Measurements from ENCODE around the gene CPAMD8.

- TF ChIP-seq POLR2A (IDR thresholded peaks at IDR 0.05), result no peak
- no peak for TF ChIP-seq CTCF (IDR thresholded peaks at IDR 0.05)
- TF ChIP-seq EP300 (IDR thresholded peaks at IDR 0.05), result no peak
- TF ChIP-seq POLR2AphosphoS5 (IDR thresholded peaks at IDR 0.05), result no peak
These were observed 143.1 kb downstream of the CPAMD8 start for GRCh38 chr19:16883522-16883921.
